B cell (primary cell): ENCODE measurements around the gene PEA15. TPM values are rescaled to one million over a fixed set of nuclear protein-coding genes. Genes with fewer than 3 reads are reported as not detected.
A peak's percentile ranks its signal among the peaks of the same experiment; 100 is the strongest.

Source experiments
- ATAC-seq: fragments of 200-7000 bp; cut with Tn5 transposase; one replicate; pipeline ENCODE4 v1.10.0; 2021; ENCODE audit warnings: low read depth, mild to moderate bottlenecking, moderate number of reproducible peaks, moderate library complexity
- CTCF ChIA-PET: fragments of 350-600 bp; sonication (Branson Sonifier 250); formaldehyde crosslinking; loops from one replicate; lab custom pipeline; 2021; ENCODE audit warnings: antibody characterized with exemption, inconsistent platforms; lab: Charles Lee
- POLR2A ChIA-PET: fragments of 350-600 bp; sonication (Branson Sonifier 250); formaldehyde crosslinking; loops from one replicate; lab custom pipeline; 2021; ENCODE audit warnings: antibody characterized with exemption; lab: Charles Lee
- DNase-seq: peaks from one replicate; pipeline ENCODE4 v3.0.0; 2013
- H2AFZ ChIP-seq: 2 replicates; pipeline ENCODE4 v1.6.1; 2012; ENCODE audit warnings: mild to moderate bottlenecking, low read depth, low read length; ENCODE audit not compliant: insufficient read depth, poor library complexity, severe bottlenecking
- H3K27ac ChIP-seq, 2 donors: 1 replicate in 1 of 2; 2 replicates in 1 of 2; pipeline ENCODE4 v1.5.1; 2012 to 2013; ENCODE audit warnings: low read length in 2 of 2, mild to moderate bottlenecking in 2 of 2, moderate library complexity in 1 of 2
- H3K27me3 ChIP-seq, 4 experiments: fragments of 200-600 bp in 1 of 4; sonication (generic) in 1 of 4; replicated peaks in 1 of 4; 1 replicate in 2 of 4; 2 replicates in 2 of 4; pipeline versions ENCODE4 v1.6.1 to v1.7.0; 2013 to 2016; ENCODE audit warnings: low read length in 3 of 4, mild to moderate bottlenecking in 2 of 4, mixed read lengths in 1 of 4, moderate library complexity in 1 of 4; ENCODE audit not compliant: insufficient read depth in 4 of 4, control insufficient read depth in 3 of 4; ENCODE audit errors: control extremely low read depth in 1 of 4
- H3K36me3 ChIP-seq, 2 experiments: replicated peaks in 1 of 2; 1 replicate in 1 of 2; 2 replicates in 1 of 2; pipeline versions ENCODE4 v1.6.1 to v1.7.1; 2013; ENCODE audit warnings: low read length in 1 of 2; ENCODE audit not compliant: insufficient read depth in 2 of 2, control insufficient read depth in 1 of 2; ENCODE audit errors: control extremely low read depth in 1 of 2, extremely low read depth in 1 of 2
- H3K4me1 ChIP-seq, 2 donors: fragments of 200-600 bp in 1 of 2; sonication (generic) in 1 of 2; 1 replicate in 1 of 2; 2 replicates in 1 of 2; pipeline versions ENCODE4 v1.5.1 to v1.6.1; 2013 to 2017; ENCODE audit warnings: low read length in 2 of 2; ENCODE audit not compliant: control insufficient read depth in 2 of 2, insufficient read depth in 2 of 2
- H3K4me2 ChIP-seq: replicated peaks from 2 replicates; pipeline ENCODE3; 2012; ENCODE audit warnings: mild to moderate bottlenecking, low read depth, low read length; ENCODE audit not compliant: poor library complexity, severe bottlenecking
- H3K4me3 ChIP-seq, 5 experiments: fragments of 200-600 bp in 1 of 5; sonication (generic) in 1 of 5; 1 replicate in 3 of 5; 2 replicates in 2 of 5; pipeline versions ENCODE4 v1.5.1 to v1.7.0; 2011 to 2016; ENCODE audit warnings: low read length in 4 of 5, mild to moderate bottlenecking in 4 of 5, low read depth in 2 of 5, control low read depth in 1 of 5, moderate library complexity in 1 of 5; ENCODE audit not compliant: insufficient read depth in 1 of 5; ENCODE audit errors: control extremely low read depth in 1 of 5, extremely low read depth in 1 of 5
- H3K79me2 ChIP-seq: fragments of 200-600 bp; sonication (generic); one replicate; pipeline ENCODE4 v1.6.0; 2016; ENCODE audit warnings: low read length; ENCODE audit not compliant: control insufficient read depth, insufficient read depth
- H3K9ac ChIP-seq: fragments of 200-600 bp; sonication (generic); 2 replicates; pipeline ENCODE4 v1.6.1; 2017; ENCODE audit warnings: mild to moderate bottlenecking, low read length, moderate library complexity
- H3K9me3 ChIP-seq, 3 donors: one replicate each; pipeline versions ENCODE4 v1.6.1 to v1.7.1; 2013; ENCODE audit warnings: low read length in 2 of 3; ENCODE audit not compliant: control insufficient read depth in 2 of 3, insufficient read depth in 1 of 3; ENCODE audit errors: control extremely low read depth in 1 of 3
- H4K20me1 ChIP-seq: 2 replicates; pipeline ENCODE4 v1.6.0; 2012; ENCODE audit warnings: mild to moderate bottlenecking, low read length; ENCODE audit not compliant: insufficient read depth, control insufficient read depth, poor library complexity, severe bottlenecking
- H3K27ac Mint-ChIP-seq: one replicate; pipeline ENCODE4 v1.8.0; 2021; ENCODE audit warnings: mixed read lengths
- H3K27me3 Mint-ChIP-seq: one replicate; pipeline ENCODE4 v1.8.0; 2021; ENCODE audit warnings: mixed read lengths
- H3K4me1 Mint-ChIP-seq: one replicate; pipeline ENCODE4 v1.8.0; 2021; ENCODE audit warnings: mixed read lengths
- H3K4me3 Mint-ChIP-seq: one replicate; pipeline ENCODE4 v1.8.0; 2021; ENCODE audit warnings: mixed read lengths
- H3K9me3 Mint-ChIP-seq: one replicate; pipeline ENCODE4 v1.8.0; 2022; ENCODE audit warnings: mixed read lengths; ENCODE audit not compliant: insufficient read depth
- EZH2 ChIP-seq: IDR thresholded peaks from 2 replicates; pipeline ENCODE4 v1.6.1; 2012; ENCODE audit warnings: borderline replicate concordance, low read depth, mild to moderate bottlenecking, moderate library complexity, low read length; ENCODE audit not compliant: insufficient read depth, poor library complexity, severe bottlenecking
- WGBS: methylation state at CpG from one replicate; pipeline ENCODE4 v1.1.5; 2013; ENCODE audit warnings: missing lambda C conversion rate; ENCODE audit not compliant: insufficient coverage; 5-methylcytosine and 5-hydroxymethylcytosine counted together
- intact Hi-C: fragments of 100-400 bp; cut with micrococcal nuclease; formaldehyde crosslinking; loops from one replicate; pipeline ENCODE4 v1.10.0; 2022
- polyA plus RNA-seq: library from polyadenylated mRNA; depleted of rRNA; stranded (reverse); fragments of >200 nt; gene quantifications from 2 replicates; pipeline ENCODE4 v1.2.3, GENCODE V29; 2012
- total RNA-seq, 2 donors: library from RNA; stranded (reverse); fragments of 120-200 nt in 1 of 2; gene quantifications; 1 replicate in 1 of 2; 2 replicates in 1 of 2; pipeline versions ENCODE4 v1.2.3 to v1.2.4, GENCODE V29; 2013 to 2022
- TF ChIP-seq, protein P1 (sequence below): fragments of 200-600 bp; IDR thresholded peaks from one replicate; pipeline ENCODE4 v1.8.0; 2022; ENCODE audit warnings: antibody characterized with exemption, mild to moderate bottlenecking

Gene PEA15
- total and polyA plus RNA-seq, 2 donors (not counting 1 experiment from before 2014, with no cell fraction given) = 81.7 to 91.4 TPM

DNA sequence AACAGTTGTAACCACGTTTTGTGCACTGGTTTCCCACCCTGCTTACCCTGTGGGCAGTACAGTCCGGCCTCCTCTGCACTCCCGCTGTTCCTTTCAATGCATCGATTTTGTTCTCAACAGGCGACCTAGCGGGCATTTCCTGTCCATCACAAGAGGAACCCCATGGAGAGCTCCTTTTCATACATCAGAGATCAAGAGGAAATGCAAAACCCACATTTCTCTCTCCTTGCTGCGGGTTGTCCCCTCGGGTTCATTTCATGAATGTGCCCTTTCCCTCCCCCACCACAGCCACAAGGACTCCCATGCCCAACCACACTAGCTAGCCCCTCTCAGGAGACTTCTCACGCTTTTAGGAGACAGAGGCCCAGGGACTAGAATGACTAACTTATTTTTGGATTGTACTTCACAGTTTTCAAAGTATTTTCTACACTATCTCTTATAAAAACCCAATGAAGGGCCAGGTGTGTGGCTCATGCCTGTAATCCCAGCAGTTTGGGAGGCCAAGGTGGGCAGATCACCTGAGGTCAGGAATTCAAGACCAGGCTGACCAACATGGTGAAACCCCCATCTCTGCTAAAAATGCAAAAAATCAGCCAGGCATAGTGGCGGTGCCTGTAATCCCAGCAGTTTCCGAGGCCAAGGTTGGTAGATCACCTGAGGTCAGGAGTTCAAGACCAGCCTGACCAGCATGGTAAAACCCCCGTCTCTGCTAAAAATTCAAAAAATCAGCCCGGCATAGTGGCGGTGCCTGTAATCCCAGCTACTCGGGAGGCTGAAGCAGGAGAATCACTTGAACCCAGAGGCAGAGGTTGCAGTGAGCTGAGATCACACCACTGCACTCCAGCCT is 35.4 kb upstream of the PEA15 start:
- TF ChIP-seq, protein P1, sequence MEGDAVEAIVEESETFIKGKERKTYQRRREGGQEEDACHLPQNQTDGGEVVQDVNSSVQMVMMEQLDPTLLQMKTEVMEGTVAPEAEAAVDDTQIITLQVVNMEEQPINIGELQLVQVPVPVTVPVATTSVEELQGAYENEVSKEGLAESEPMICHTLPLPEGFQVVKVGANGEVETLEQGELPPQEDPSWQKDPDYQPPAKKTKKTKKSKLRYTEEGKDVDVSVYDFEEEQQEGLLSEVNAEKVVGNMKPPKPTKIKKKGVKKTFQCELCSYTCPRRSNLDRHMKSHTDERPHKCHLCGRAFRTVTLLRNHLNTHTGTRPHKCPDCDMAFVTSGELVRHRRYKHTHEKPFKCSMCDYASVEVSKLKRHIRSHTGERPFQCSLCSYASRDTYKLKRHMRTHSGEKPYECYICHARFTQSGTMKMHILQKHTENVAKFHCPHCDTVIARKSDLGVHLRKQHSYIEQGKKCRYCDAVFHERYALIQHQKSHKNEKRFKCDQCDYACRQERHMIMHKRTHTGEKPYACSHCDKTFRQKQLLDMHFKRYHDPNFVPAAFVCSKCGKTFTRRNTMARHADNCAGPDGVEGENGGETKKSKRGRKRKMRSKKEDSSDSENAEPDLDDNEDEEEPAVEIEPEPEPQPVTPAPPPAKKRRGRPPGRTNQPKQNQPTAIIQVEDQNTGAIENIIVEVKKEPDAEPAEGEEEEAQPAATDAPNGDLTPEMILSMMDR = no peak
- TF ChIP-seq EZH2 = no peak
- Histone ChIP-seq H3K36me3 (no peaks in the 10 kb centered on the region), H3K79me2 (no peaks in the 10 kb centered on the region), H3K9me3 (no peaks in the 10 kb centered on the region), H2AFZ (peak overlapping the region; percentile 17), H3K4me1 (peaks cover 9 to 14% of the 10 kb centered on the region in 2 donors), H3K4me3 (peak overlapping the region in 1 of 5 experiments; percentile 15), H3K27ac (no peak overlapping the region), H3K27me3 (no peaks in the 10 kb centered on the region), H3K4me2 (peak overlapping the region; percentile 34), H4K20me1 (no peaks in the 10 kb centered on the region), H3K9ac (peak overlapping the region; percentile 1)
- whole genome bisulfite sequencing = 33% methylated on average over 14 of the region's 15 CpGs
- H3K9me3 Mint-ChIP-seq = no peaks in the 10 kb centered on the region
- H3K27ac Mint-ChIP-seq = peak overlapping the region; percentile 43
- ATAC-seq (peak; percentile 31), DNase-seq (peak; percentile 17)
- peaks cover 15% of the 10 kb centered on the region for H3K4me1 Mint-ChIP-seq
- CTCF ChIA-PET = interaction anchor here (1.0 to 1.1 kb wide), 2 partner anchors 50 to 973 kb away, joined by 3 to 4 read pairs; no protein-coding TSS in a partner anchor
- POLR2A ChIA-PET = interaction anchor here (0.6 kb wide), 1 partner anchor 148 kb away, joined by 10 read pairs; no protein-coding TSS in a partner anchor
- H3K27me3 Mint-ChIP-seq = peaks cover 9% of the 10 kb centered on the region
- peak overlapping the region; percentile 68 for H3K4me3 Mint-ChIP-seq
- intact Hi-C loops = no loop called here

DNA sequence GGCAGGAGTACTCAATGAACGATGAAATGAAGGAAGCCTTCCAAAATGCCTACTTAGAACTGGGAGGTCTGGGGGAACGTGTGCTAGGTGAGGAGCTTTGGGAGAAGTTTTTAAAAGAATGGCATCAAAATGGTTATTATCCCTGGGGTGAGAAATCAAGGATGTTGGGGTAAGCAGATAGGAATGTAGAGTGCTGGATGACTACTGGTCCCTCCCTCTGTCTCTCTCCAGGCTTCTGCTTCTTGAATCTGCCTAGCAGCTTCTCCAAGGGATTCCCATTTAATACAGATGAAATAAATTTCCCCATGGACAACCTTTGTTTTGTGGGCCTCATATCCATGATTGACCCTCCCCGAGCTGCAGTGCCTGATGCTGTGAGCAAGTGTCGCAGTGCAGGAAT is 33.8 kb upstream of the PEA15 start:
- WGBS = 100% methylated on average over 3 of the region's 4 CpGs
- H2AFZ ChIP-seq = no peak overlapping the region
- H3K9me3 Mint-ChIP-seq = no peaks in the 10 kb centered on the region
- no peak overlapping the region for H3K27ac Mint-ChIP-seq
- TF ChIP-seq, protein P1 = no peak
- TF ChIP-seq EZH2 = no peak
- peaks cover 14% of the 10 kb centered on the region for H3K27me3 Mint-ChIP-seq
- no peaks in the 10 kb centered on the region for H4K20me1 ChIP-seq
- peaks cover 9 to 14% of the 10 kb centered on the region in 2 donors for H3K4me1 ChIP-seq
- intact Hi-C loops = no loop called here
- H3K27me3 ChIP-seq = no peaks in the 10 kb centered on the region
- CTCF ChIA-PET = no interaction called here
- peaks cover 15% of the 10 kb centered on the region for H3K4me1 Mint-ChIP-seq
- no peaks in the 10 kb centered on the region for H3K36me3 ChIP-seq
- H3K9me3 ChIP-seq = no peaks in the 10 kb centered on the region
- no peak overlapping the region for H3K27ac ChIP-seq
- ATAC-seq (no peak), DNase-seq (no peak)
- POLR2A ChIA-PET = no interaction called here
- no peak overlapping the region for H3K4me2 ChIP-seq
- no peak overlapping the region for H3K4me3 Mint-ChIP-seq
- no peak overlapping the region for H3K9ac ChIP-seq
- no peaks in the 10 kb centered on the region for H3K79me2 ChIP-seq
- no peak overlapping the region for H3K4me3 ChIP-seq
